ENCODE results near the gene WHRN.

GRCh38 chr9:114524247-114524681, 19.0 kb upstream of the WHRN start:
- no peak for TF ChIP-seq SP1 (IDR thresholded peaks at IDR 0.05)
- TF ChIP-seq BHLHE40 (IDR thresholded peaks at IDR 0.05; ENCODE audit: borderline replicate concordance): no peak
- no peak for TF ChIP-seq FOXM1 (IDR thresholded peaks at IDR 0.05; ENCODE audit: borderline replicate concordance)
- no peak for TF ChIP-seq ZNF384 (IDR thresholded peaks at IDR 0.05)
- TF ChIP-seq LEF1 (IDR thresholded peaks at IDR 0.05; ENCODE audit: borderline replicate concordance): no peak

Data from HEK293T (cell line).